IPS-NIHi7 (cell line): Measurements from ENCODE around the gene SSR4.

Experiments used
- DNase-seq: peaks from one replicate; pipeline ENCODE4 v3.0.0; 2012; ENCODE audit warnings: mixed read lengths; ENCODE audit errors: extremely low spot score

Gene SSR4

DNA sequence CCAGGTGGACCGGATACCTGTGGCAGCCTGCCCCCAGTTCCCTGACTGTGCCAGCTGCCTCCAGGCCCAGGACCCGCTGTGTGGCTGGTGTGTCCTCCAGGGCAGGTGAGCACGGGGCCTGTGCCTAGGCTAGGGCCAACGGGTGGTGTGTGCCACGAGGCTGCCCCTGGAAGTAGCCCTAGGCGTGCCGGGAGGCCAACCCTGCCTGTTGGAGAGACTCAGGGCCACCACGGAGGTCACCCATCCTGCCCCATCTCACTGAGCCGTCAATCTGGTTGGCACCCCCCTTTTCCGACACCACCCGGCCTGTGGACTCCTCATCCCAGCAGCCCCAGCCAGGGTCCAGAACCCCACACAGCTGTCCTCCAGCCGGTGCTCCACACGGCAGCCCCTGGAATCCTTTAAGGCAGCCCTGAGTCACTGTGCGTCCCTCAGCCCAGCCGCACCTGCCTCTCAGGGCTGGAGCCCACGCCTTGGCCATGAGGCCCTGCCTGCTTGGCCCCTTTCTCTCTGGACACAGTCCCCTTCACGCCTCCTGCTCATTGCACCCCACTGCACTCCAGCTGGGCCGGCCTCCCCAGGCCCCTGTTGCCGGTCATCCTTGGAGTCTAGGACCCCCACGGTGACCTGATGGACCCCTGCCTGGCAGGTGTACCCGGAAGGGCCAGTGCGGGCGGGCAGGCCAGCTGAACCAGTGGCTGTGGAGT lies 25.2 kb upstream of the SSR4 start:
- DNase-seq = no peak

DNA sequence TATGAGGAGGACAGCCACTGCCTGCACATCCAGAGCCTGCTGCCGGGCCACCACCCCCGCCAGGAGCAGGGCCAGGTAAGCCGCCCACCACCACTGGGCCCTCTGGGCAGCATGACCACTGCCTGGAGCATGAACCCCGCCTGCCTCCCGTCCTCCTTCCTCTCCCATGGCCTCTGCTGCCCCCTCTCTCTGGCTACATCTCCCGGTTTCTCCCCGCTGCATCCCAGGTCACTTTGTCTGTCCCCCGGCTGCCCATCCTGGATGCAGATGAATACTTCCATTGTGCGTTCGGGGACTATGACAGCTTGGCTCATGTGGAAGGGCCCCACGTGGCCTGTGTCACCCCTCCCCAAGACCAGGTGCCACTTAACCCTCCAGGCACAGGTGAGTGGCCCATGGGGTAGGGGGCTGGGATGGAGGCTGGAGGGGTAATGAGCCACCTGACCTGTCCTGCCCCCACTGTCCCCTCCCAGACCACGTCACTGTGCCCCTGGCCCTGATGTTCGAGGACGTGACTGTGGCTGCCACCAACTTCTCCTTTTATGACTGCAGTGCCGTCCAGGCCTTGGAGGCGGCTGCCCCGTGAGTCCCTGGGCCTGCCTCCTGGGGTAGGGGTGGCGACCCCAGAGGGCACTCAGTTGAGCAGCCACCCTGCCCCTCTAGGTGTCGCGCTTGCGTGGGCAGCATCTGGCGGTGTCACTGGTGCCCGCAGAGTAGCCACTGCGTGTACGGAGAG lies 24.4 kb upstream of the SSR4 start:
- no peak for DNase-seq

DNA sequence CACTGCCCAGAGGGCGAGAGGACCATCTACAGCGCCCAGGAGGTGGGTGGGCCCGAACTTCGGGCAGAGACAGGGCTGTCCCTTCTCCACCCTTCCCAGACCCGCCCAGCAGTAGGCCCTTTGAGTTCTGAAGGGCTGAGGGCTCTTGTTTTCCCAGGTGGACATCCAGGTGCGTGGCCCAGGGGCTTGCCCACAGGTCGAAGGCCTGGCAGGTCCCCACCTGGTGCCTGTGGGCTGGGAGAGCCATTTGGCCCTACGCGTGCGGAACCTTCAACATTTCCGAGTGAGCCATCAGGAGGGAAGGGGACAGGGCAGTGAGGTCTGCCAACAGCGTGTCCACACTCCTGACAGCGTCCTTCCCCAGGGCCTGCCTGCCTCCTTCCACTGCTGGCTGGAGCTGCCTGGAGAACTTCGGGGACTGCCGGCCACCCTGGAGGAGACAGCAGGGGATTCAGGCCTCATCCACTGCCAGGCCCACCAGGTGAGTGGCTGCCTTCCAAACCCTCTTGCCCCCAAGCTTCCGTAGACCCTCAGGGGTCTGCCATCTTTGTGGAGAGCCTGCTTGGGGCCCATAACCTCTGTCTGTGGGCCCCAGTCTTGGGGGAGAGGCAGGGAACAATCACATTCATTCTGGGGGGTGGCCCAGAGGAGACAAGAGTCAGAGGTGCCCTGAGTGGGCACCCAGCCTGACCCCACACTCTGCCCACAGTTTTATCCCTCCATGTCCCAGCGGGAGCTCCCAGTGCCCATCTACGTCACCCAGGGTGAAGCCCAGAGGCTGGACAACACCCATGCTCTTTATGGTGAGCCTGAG lies 23.7 kb upstream of the SSR4 start:
- no peak for DNase-seq

DNA sequence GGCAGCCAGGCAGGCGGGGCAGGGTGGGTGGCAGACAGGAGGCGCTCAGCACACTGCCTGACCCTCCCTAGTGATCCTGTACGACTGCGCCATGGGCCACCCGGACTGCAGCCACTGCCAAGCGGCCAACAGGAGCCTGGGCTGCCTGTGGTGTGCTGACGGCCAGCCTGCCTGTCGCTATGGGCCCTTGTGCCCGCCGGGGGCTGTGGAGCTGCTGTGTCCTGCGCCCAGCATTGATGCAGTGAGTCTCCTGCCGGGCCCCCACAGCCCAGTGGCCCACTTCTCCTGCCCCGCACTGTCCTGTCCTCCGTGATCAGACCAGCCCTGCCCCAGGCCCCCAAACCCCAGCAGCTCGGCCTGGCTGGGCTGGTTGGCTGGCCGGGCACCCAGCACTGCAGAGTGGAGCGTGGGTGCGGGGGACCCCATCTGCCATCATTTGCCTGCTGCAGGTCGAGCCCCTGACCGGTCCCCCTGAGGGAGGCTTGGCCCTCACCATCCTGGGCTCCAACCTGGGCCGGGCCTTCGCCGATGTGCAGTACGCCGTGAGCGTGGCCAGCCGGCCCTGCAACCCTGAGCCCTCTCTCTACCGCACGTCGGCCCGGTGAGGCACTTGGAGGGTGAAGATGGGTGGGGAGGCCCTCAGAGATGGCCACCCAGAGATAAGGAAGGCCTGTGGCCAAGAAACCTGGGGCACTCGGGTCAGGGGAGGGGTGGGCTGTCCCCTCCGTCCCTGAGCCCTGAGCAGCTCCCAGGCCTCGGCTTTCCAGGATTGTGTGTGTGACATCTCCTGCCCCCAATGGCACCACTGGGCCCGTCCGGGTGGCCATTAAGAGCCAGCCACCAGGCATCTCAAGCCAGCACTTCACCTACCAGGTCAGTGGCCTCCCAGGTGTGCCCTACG lies 22.8 kb upstream of the SSR4 start:
- no peak for DNase-seq

DNA sequence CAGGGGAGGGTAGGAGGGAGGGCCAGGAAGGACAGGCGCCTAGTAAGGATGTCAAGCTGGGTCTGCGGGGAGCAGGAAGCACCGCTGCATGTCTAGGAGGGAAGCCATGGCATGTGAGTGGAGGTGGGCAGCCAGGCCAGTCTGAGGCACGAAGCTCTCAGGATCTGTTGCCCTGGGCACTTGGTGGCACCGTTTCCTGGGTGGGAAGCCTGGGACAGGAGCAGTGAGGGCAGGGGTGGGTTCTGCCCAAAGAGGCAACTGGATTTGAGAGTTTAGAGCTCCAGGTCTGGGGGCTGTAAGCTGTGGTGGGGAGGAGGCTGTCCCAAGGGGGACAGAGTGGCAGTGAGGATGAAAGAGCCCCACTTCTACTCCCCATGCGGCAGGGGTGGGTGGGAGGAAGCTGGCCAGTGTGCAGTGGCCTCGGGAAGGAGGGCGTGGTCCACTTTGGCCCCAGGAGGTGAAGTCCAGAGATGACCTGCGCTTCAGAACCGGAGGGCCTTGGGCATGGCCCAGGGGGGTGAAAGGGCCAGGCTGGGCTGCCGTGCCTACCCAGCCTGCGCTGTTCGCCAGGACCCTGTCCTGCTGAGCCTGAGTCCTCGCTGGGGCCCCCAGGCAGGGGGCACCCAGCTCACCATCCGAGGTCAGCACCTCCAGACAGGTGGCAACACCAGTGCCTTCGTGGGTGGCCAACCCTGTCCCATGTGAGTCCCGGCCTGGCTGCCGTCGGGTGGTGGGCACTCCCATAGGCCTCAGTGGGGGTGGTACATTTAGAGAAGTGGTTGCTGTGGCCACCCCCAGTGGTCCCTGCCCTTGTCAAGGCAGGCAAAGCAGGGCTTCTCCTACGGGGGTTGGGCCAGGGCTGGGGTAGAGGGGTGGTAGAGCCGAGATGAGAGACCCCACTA lies 21.9 kb upstream of the SSR4 start:
- DNase-seq = no peak

GRCh38 chrX:153773218-153773611 lies 21.3 kb upstream of the SSR4 start:
- no peak for DNase-seq

DNA sequence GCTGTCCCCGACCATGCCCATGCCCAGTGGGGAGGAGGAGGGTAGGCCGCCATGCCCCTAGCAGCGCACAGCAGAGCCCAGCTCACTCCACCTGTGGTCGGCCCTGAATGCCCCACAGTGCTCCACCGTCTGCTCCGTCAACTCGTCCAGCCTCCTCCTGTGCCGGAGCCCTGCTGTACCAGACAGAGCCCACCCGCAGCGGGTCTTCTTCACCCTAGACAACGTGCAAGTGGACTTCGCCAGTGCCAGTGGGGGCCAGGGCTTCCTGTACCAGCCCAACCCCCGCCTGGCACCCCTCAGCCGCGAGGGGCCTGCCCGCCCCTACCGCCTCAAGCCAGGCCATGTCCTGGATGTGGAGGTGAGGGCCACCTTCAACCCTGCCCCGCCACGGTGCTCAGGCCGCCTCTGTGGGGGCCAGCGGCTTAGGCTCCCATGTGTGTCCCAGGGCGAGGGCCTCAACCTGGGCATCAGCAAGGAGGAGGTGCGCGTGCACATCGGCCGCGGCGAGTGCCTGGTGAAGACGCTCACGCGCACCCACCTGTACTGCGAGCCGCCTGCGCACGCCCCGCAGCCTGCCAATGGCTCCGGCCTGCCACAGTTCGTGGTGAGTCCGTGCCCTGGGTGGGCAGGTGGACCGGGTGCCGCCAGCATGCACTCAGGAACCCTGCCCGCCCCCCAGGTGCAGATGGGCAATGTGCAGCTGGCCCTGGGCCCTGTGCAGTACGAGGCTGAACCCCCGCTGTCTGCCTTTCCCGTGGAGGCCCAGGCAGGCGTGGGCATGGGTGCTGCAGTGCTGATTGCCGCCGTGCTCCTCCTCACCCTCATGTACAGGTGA lies 20.5 kb upstream of the SSR4 start:
- DNase-seq = no peak

DNA sequence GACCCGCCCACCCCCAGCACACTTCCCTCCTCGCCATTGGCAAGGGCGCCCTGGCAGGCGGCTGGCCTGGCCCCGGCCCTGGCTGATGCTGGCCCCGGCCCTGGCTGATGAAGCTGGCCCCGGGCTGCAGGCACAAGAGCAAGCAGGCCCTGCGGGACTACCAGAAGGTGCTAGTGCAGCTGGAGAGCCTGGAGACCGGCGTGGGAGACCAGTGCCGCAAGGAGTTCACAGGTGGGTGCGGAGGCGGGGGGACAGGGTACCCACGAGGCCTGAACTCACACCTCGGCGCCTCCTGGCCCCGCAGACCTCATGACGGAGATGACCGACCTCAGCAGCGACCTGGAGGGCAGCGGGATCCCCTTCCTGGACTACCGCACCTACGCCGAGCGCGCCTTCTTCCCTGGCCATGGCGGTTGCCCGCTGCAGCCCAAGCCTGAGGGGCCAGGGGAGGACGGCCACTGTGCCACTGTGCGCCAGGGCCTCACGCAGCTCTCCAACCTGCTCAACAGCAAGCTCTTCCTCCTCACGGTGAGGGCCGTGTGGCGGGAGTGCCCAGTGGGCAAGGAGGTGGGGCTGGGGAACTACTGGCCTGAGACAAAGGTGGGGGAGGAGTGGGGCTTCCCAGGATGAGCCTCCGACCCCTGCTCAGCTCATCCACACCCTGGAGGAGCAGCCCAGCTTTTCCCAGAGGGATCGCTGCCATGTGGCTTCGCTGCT lies 19.7 kb upstream of the SSR4 start:
- no peak for DNase-seq

DNA sequence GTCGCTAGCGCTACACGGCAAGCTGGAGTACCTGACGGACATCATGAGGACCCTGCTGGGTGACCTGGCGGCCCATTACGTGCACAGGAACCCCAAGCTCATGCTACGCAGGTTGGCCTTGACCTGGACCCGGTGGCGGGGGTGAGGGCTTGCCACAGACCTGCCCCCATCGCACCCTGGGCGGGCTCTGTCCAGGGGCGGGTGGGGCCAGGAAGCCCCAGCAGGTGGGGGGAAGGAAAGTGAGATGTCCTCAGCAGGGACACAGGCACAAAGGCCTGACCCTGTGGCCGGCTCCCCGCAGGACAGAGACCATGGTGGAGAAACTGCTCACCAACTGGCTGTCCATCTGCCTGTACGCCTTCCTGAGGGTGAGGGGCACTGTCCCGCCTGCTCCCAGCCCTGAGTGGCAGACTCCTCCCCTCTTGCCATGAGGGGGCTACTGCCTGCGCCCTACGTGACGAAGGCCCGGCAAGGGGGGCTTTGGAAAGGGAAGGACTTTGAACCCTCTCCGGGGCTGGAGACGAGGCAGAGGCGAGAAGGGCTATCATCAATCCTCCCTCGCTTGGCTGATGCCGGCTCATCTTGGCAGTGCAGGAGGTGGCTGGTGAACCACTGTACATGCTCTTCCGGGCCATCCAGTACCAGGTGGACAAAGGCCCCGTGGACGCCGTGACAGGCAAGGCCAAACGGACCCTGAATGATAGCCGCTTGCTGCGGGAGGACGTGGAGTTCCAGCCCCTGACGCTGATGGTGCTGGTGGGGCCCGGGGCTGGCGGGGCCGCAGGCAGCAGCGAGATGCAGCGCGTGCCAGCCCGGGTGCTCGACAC lies 19.0 kb upstream of the SSR4 start:
- DNase-seq = no peak

GRCh38 chrX:153776120-153776599 lies 18.3 kb upstream of the SSR4 start:
- DNase-seq = no peak

GRCh38 chrX:153776611-153777045 lies 17.8 kb upstream of the SSR4 start:
- DNase-seq = no peak

GRCh38 chrX:153777261-153778090 lies 17.0 kb upstream of the SSR4 start:
- DNase-seq = no peak

DNA sequence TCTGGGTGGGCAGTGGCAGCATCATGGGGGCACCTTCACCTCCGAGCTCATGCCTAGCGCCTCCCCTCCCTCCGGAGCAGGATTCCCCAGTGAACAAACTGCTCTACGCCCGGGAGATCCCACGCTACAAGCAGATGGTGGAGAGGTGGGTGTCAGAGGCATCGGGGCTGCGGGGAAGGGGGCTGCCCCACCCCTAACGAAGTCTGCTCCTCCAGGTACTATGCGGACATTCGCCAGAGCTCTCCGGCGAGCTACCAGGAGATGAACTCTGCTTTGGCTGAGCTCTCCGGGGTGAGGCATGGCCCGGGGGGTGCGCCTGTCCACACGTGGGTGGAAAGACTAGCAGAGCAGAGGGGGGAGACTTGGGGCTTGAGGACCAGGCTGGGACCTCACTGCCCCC lies 16.3 kb upstream of the SSR4 start:
- DNase-seq = no peak

- DNase-seq = no peak
These were observed 15.8 kb upstream of the SSR4 start for GRCh38 chrX:153778684-153779101.

DNA sequence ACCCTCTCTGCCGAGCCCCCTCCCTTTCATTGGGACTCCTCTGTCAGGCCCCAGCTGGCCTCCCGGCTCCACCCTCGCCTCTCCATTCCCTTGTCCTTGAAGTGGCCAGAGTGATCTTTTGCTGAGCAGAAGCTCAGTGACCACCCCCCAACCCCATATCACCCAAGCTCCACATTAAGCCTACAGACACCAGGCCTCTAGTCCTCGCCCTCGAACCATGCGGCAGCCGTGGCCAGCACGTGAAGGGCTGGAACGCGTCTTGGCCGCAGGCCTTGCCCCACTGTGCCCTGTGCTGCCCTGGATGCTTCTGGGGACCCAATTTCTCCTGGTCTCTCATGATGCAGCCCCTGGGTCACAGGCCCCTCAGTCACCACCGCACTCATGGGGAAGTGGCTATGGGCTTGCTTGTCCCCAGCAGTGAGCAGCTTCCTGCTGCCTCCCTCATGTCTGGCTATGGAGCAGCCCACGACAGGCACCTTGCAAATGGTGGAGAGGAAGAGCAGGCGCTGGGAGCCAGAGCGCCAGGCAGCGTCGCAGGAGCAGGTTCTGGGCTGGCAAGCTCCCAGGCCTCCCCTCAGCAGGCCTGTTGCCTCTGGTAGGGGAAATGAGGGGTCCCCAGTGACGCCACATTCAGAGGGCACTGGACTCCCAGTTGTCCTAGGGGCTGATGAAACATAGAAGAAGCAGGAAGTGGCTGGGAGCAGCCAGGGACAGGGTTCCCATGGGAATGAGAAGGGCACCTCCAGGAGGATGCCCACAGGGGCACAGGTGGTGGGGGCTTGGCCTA lies 14.4 kb upstream of the SSR4 start:
- DNase-seq = no peak
